ENCODE results near the gene SEMA3E. TPM values are rescaled to one million over a fixed set of nuclear protein-coding genes. Genes with fewer than 3 reads are reported as not detected.

The SEMA3E gene
- total and polyA plus RNA-seq, 10 of the 15 experiments (the other 5 are each of a cell fraction or from before 2014, with no cell fraction given) = 0.08 to 2.0 (median 0.82) TPM

GRCh38 chr7:83581667-83582435 lies 67.1 kb downstream of the SEMA3E start:
- POLR2A ChIA-PET = no interaction called here
- Histone ChIP-seq H3K9me3 (replicated peaks; ENCODE audit: control insufficient read depth, insufficient read depth, low read length) (no peaks in the 10 kb centered on the region), H3K27ac (ENCODE audit: control insufficient read depth, insufficient read depth) (no peak overlapping the region), H3K4me3 (no peak overlapping the region), H3K79me2 (ENCODE audit: control insufficient read depth, insufficient read depth, low read length) (no peaks in the 10 kb centered on the region), H3K27me3 (replicated peaks in 1 of 2; ENCODE audit: control insufficient read depth in 2 of 2, insufficient read depth in 2 of 2, low read length in 1 of 2) (no peaks in the 10 kb centered on the region), H3K4me2 (ENCODE audit: control insufficient read depth, insufficient read depth) (no peak overlapping the region), H3K9ac (ENCODE audit: control insufficient read depth, insufficient read depth, low read length) (no peak overlapping the region), H4K20me1 (ENCODE audit: control insufficient read depth, insufficient read depth) (no peaks in the 10 kb centered on the region), H3K36me3 (ENCODE audit: control insufficient read depth in 2 of 2, insufficient read depth in 2 of 2, low read length in 1 of 2) (no peaks in the 10 kb centered on the region), H2AFZ (ENCODE audit: control insufficient read depth, low read depth, low read length) (no peak overlapping the region), H3K4me1 (ENCODE audit: control insufficient read depth, insufficient read depth, low read length) (no peaks in the 10 kb centered on the region)
- no peak for DNase-seq (ENCODE audit: low read depth, low spot score)
- no TSS peak for BruUV-seq (replicated peaks)
- SMC1A ChIA-PET (ENCODE audit: uncharacterized antibody, unreplicated experiment) = interaction anchor here (0.9 to 1.5 kb wide), 2 partner anchors 10 to 43 kb away, joined by 3 read pairs; no protein-coding TSS in a partner anchor
- no peak for FAIRE-seq
- ATAC-seq = no peak
- 0% methylated on average over 3 of the region's 3 CpGs for WGBS (ENCODE audit: insufficient coverage, insufficient replicate concordance, low lambda C conversion rate, missing lambda C conversion rate)
- RAD21 ChIA-PET (ENCODE audit: unreplicated experiment) = no interaction called here
- CTCF ChIA-PET = no interaction called here
- in situ Hi-C loops (cut with MboI) = no loop called here
- no peak for TF ChIP-seq GABPA (IDR thresholded peaks at IDR 0.05; ENCODE audit: low read depth)
- TF ChIP-seq NR2C1 (IDR thresholded peaks at IDR 0.05) = no peak
- TF ChIP-seq SREBF1 (IDR thresholded peaks at IDR 0.05; ENCODE audit: low read length) = no peak
- no peak for TF ChIP-seq SIX5 (IDR thresholded peaks at IDR 0.05; ENCODE audit: low read depth, low read length, severe bottlenecking)
- no peak for TF ChIP-seq POLR2AphosphoS5 (IDR thresholded peaks at IDR 0.05; ENCODE audit: low read length)
- no peak for TF ChIP-seq TCF7 (IDR thresholded peaks at IDR 0.05; ENCODE audit: borderline replicate concordance)
- no peak for TF ChIP-seq MTA3 (IDR thresholded peaks at IDR 0.05; ENCODE audit: borderline replicate concordance, low read length)
- no peak for TF ChIP-seq SP1 (IDR thresholded peaks at IDR 0.05; ENCODE audit: low read depth, low read length)
- no peak for TF ChIP-seq CHD4 (IDR thresholded peaks at IDR 0.05)
- no peak for TF ChIP-seq IRF3 (IDR thresholded peaks at IDR 0.05)
- TF ChIP-seq RCOR1 (conservative IDR thresholded peaks at IDR 0.05; ENCODE audit: low read depth, low read length) = no peak
- TF ChIP-seq BACH1 (IDR thresholded peaks at IDR 0.05; ENCODE audit: borderline replicate concordance) = no peak
- no peak for TF ChIP-seq ETV6 (conservative IDR thresholded peaks at IDR 0.05 in 1 of 2, IDR thresholded peaks at IDR 0.05 in 1 of 2; ENCODE audit: borderline replicate concordance in 1 of 2, low read depth in 1 of 2)
- TF ChIP-seq NBN (IDR thresholded peaks at IDR 0.05) = no peak
- TF ChIP-seq BCLAF1 (IDR thresholded peaks at IDR 0.05) = no peak
- intact Hi-C loops (cut with micrococcal nuclease; ENCODE audit: unreplicated experiment) = no loop called here

All from GM12878 (cell line).